IPS DF 19.7 (cell line): ENCODE measurements around the gene TPRKB.
"Not testable (repeated sequence)": the region's sequence is repeated elsewhere in the genome, so short reads cannot be mapped to it uniquely, and the experiment has no call there.

Experiments
- DNase-seq: peaks from one replicate; pipeline ENCODE4 v3.0.0-alpha.2; 2013; ENCODE audit warnings: low read depth, low spot score

TPRKB gene

GRCh38 chr2:73736855-73737779 is at the start of gene TPRKB:
Gene TPRKB, minus strand, starts transcription at chr2:73737345. Its CDS starts 2,776 bp downstream, at chr2:73734569.
- DNase-seq, result peak; percentile 93

GRCh38 chr2:73783883-73784282 is 46.7 kb upstream of the TPRKB start, which contains the start of gene C2orf78:
Gene C2orf78, plus strand, starts transcription at chr2:73784183. Its CDS starts 127 bp downstream, at chr2:73784310.
- not testable (repeated sequence) for DNase-seq

GRCh38 chr2:73783402-73783801 is 46.3 kb upstream of the TPRKB start:
- not testable (repeated sequence) for DNase-seq

- no peak for DNase-seq
These were observed 43.1 kb upstream of the TPRKB start for GRCh38 chr2:73780237-73780582.

GRCh38 chr2:73779467-73780236 is 42.5 kb upstream of the TPRKB start, which contains the start of gene DUSP11:
Gene DUSP11, minus strand, starts transcription at chr2:73780103. Its CDS starts 129 bp downstream, at chr2:73779974.
- peak; percentile 78 for DNase-seq

- not testable (repeated sequence) for DNase-seq
These were observed 41.8 kb upstream of the TPRKB start for GRCh38 chr2:73778867-73779466.

GRCh38 chr2:73776869-73777519 is 39.8 kb upstream of the TPRKB start:
- no peak for DNase-seq

- no peak for DNase-seq
These were observed 39.2 kb upstream of the TPRKB start for GRCh38 chr2:73776381-73776780.

GRCh38 chr2:73772819-73773218 is 35.7 kb upstream of the TPRKB start:
- DNase-seq, result no peak

GRCh38 chr2:73770725-73771124 is 33.6 kb upstream of the TPRKB start:
- no peak for DNase-seq

- no peak for DNase-seq
These were observed 29.8 kb upstream of the TPRKB start for GRCh38 chr2:73766994-73767393.

GRCh38 chr2:73766349-73766748 is 29.2 kb upstream of the TPRKB start:
- DNase-seq, result no peak

GRCh38 chr2:73764945-73765344 is 27.8 kb upstream of the TPRKB start:
- DNase-seq, result no peak

- DNase-seq, result no peak
These were observed 25.4 kb upstream of the TPRKB start for GRCh38 chr2:73762571-73762970.

- no peak for DNase-seq
These were observed 22.8 kb upstream of the TPRKB start for GRCh38 chr2:73759904-73760303.

GRCh38 chr2:73759285-73759764 is 22.2 kb upstream of the TPRKB start:
- no peak for DNase-seq

- not testable (repeated sequence) for DNase-seq
These were observed 17.2 kb upstream of the TPRKB start for GRCh38 chr2:73754332-73754731.

GRCh38 chr2:73749314-73749713 is 12.2 kb upstream of the TPRKB start:
- no peak for DNase-seq

GRCh38 chr2:73746877-73747208 is 9.7 kb upstream of the TPRKB start:
- DNase-seq, result no peak

- no peak for DNase-seq
These were observed 9.1 kb upstream of the TPRKB start for GRCh38 chr2:73746015-73746876.
